ENCODE results near the gene CCNE1.

Gene CCNE1

DNA sequence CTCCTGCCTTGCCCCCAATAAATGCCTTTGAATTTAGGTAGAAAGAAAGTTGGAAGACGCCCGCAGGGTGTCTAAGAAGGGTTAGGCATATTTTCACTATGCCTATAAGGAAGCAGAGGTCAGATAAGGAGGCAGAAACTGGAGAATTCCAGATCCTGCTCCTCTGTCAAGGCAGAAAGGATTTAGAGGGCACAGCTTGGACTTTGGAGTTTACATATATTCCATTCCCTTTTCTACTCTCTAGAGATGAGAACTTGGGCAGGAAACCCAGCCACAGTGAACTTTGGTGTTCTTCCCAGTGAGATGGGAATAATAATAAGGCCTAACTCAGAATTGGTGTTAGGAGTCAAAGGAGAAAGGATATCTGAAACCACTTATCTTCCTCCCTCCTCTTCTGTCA is 37.4 kb downstream of the CCNE1 start:
- no peak for DNase-seq

DNA sequence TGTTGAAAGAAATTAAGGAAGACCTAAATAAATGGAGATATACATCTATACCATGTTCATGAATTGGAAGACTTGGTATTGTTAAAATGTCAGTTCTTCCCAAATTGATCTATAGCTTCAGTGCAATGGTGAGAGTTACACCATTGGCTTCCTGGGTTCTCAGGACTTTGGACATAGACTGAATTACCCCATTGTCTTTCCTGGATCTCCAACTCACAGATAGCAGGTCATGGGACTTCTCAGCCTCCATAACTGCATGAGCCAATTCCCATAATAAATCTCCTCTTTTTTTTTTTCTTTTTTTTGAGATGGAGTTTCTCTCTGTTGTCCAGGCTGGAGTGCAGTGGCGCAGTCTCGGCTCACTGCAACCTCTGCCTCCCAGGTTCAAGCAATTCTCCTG is 38.7 kb downstream of the CCNE1 start:
- no peak for DNase-seq

DNA sequence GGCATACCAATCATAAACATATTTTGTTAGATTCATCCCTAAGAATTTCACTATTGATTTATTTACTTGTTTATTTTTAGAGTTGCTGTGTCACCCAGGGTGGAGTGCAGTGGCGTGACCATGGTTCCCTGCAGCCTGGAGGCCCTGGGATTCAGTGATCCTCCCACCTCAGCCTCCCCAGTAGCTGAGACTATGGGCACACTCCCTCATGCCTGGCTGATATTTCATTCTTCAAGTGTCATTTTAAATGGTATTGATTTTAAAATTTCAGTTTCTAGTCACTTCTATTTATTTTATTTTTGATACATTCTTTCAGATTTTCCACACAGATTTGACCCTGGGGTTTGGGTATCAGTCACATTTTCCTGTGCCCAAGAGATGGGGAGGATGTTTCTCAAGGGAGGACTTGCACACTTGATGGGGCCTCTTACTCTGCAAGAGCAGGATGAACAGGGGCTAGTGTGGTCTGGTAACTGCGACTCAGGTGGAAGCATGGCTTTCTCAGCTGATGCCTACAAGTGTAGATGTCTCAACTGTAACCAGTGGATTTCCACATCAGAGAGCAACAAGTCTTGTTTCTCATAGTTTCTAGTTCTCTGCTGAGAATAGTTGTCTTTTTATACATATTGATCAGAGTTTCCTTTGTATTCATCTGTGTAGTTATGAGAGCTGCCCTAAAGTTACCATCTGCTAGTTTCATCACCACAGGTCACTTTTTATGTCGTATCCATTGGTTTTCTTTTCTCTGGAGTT is 40.2 kb downstream of the CCNE1 start:
- no peak for DNase-seq

DNA sequence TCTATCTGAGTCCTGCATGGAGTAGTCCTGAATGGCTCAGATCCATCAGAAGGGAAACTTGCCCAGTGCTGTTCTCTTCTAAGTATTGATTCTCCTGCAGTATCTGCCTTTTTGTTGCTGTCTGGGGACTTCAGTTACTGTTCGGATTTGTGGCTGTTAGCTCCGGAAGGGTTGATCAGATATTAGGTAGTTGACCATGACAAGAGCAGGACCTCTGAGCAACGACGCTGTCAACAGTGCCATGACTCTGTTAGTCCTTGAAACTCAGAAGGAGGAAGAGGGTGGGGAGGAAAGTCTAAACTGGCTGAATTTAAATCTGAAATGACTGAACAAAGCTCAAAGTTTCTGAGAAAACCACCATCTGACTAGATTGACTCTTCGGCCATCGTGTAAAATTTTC is 42.2 kb downstream of the CCNE1 start:
- no peak for DNase-seq

DNA sequence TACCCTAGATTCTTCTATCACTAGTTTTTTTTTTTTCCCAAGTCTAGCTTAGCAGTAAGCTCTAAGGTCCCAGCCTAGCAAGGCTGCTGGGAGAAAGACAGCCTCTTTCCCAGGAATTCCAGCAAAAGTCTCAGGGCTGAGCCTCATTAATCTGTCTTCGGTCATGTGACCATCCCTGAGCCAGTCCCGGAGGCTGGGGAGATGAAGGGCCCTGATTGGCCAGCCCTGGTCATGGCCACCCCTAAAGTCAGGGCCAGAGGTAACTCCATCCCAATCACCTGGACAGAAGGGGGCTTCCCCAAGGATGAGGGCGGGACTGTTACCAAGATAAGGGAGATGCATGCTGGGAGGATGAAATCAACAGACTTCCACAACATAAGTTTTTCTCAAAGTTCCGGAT is 43.3 kb downstream of the CCNE1 start:
- no peak for DNase-seq

DNA sequence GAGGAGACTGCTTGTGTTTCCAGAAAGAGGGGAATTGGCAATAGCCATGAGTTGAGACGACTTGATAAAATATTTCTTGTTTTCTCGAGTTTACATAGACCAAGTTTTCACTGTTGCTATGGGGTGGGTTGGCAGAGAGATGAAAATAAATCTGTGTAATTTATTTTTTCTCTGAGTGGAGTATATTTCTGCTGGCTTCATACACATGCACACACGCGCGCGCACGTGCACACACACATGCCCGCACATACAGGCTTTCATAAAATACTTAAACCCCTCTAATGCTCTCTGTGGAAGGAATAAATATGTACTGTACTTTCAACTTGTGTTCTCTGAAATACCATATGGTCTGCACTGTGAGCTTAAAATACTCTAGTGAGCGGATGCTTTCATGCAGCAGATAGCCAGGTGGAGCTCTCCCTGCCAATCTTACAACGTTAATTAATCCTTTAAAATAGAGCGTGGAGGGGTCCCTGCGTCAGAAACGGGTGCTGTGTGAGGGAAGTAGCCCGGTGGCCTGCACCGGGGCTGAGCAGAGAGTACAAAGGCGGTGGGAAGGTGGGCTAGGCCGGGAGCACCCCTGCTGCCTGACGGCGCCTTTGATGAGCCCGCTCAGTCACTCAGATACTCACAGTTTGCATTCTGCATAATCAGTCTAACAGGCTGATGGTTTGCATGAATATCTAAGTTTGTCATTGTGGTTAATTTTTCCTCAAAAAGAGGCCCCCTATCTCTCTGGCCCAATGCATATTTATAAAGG is 44.1 kb downstream of the CCNE1 start:
- no peak for DNase-seq

DNA sequence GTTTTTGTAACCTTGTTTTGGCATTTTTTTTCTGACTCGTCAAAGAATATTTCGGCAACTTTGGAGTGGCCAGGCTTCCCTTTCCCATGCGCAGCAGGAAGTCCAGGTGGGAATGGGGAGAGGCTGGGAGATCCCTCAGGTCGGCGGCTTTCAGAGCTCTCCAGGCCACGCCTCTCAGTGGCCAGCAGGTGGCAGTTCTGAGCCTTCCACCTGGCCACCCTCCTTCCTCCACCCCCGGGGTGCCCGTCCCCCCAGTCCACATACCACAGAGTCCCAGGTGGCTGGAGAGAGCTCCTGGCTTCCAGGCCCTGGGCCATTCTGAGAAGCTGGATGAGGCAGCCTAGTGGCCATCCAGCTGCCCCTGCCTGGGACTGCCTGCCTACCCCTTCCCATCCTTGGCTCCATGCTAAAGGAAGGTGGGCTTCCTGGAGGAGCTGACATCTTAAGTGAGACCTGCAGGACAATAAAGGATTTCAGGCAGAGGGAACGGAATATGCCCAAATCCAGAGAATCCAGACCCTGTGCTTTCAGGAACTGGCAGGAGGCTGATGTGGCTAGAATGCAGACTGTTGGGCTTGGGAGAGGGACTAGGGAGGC is 46.3 kb downstream of the CCNE1 start:
- DNase-seq = peak; percentile 12

DNA sequence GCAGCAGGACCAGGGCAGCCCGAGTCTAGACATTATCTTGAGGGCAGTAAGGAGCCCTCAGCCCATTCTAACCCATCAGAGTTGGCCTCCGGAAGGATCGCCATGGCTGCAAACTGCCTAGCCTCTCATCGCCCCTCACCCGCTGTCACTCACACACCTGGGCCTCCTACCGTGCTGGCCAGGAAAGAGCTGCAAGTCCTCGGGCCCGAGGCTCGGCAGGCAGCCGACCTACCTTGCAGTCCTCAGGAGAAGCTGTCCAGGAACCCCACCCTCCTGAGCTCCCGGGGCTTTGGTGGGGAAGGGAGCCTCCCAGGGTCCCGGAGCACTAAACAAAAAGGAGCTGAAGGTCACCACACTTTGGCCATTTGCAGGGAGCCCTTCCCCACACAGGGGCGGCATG is 46.8 kb downstream of the CCNE1 start:
- DNase-seq = no peak

DNA sequence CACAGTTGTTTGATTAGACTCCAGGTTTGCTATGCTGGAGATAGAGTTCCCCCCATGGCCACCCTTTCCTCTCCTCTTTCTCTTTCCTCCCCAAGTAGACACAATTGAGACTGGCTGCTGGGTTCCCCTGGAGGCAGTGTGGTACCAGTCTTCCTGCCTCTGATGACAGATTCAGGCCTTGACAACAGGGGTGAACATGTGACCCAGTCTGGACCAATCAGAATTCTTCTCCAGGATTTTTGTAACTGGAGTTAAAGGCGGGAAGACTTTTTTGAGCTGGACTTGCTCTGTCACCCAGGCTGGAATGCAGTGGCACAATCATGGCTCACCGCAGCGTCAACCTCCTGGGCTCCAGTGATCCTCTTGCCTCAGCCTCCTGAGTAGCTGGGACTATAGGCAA is 48.7 kb downstream of the CCNE1 start:
- DNase-seq = no peak

DNA sequence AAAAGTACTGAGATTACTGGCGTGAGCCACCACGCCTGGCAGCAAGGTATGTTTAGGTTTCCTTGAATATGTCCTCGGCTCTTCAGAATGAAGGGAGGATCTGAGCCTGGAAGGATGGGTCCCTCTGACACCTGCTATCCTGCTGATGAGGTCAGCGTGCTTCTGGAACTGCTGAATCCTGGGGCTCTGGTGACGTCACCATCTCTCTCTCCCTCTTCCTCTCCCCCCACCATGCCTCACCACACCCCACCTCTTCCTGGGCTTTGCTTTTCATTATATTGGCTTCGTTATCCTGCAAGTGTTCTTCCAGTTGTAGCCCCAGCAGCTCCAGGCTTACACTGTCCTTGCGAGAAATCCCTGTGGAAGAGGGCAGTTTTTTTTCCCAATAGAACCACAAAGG is 49.8 kb downstream of the CCNE1 start:
- no peak for DNase-seq

DNA sequence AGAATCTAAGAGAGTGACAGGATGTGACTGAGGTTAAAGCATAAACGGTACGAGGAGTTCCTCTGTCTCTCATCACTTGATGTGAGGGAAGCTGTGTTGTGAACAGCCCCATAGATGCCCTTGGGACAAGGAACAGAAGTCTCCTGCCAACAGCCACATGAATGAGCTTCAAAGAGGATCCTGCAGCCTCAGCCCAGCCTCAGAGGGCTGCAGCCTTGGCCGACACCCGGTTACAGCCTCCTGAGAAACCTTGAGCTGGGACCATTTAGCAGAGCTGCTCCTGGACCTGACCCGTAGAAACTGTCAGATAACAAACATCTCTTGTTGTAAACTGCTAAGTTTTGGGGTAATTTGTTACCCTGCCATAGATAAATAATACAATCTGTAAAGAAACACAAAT is 54.2 kb downstream of the CCNE1 start:
- DNase-seq = no peak

DNA sequence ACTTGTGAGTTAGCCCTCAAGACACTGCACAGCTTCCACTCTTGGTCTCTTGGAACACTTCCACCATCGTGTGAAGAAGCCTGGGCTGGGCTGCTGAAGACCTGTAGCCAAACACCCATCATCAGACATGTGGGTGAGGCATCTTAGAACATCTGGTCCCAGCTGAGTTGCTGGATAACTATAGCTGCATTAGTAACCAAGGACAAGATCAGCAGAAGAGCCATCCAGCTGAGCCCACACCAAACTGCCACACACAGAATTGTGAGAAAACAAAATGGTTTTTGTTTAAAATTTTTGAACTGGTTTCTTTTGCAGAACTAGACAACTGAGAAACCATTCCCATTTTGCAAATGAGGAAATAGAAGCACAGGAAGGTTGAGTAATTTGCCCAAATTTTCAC is 56.2 kb downstream of the CCNE1 start:
- no peak for DNase-seq

DNA sequence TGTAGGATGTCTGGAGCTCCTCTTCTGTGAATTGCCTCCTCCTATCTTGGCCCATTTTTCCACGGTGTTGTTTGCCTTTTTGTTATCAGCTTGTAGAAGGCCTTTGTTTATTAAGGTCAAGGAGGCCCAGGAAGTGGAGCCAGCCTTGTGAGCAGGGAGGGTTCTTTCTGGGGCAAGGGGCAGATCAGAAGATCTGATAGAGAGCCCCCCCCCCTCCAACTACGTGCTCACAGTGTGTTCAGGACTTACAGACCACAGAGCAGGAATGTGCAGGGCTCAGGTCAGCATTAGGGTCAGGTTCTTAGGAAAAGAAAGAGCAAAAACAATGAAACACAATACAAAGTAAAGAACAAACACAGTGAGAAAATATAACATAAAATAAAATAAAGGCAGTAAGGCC is 59.4 kb downstream of the CCNE1 start:
- no peak for DNase-seq

DNA sequence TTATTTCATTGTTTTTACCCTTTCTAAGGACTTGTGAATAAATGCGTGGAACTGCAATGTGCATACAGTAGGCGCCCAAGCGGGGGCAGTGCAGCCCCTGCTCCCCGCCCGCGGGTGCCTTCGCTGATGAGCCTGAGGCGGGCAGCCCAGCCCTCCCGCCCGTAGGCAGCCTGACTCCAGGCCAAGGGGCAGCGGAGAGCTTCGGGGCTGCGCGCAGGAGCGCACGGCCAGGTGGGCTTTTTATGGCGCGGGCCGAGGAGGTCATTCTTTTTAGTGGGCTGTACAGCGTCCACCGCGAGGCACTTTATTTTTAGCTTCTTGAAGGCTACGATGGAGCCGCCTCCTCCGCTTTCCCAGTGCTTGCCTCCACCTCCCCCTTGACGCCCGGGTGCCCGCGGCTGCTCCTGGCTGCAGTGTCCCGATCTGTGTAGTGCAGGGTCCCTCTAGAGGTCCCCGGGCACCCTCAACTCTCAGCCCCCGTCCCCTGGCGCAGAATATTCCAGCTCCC is 60.5 kb downstream of the CCNE1 start:
- no peak for DNase-seq

DNA sequence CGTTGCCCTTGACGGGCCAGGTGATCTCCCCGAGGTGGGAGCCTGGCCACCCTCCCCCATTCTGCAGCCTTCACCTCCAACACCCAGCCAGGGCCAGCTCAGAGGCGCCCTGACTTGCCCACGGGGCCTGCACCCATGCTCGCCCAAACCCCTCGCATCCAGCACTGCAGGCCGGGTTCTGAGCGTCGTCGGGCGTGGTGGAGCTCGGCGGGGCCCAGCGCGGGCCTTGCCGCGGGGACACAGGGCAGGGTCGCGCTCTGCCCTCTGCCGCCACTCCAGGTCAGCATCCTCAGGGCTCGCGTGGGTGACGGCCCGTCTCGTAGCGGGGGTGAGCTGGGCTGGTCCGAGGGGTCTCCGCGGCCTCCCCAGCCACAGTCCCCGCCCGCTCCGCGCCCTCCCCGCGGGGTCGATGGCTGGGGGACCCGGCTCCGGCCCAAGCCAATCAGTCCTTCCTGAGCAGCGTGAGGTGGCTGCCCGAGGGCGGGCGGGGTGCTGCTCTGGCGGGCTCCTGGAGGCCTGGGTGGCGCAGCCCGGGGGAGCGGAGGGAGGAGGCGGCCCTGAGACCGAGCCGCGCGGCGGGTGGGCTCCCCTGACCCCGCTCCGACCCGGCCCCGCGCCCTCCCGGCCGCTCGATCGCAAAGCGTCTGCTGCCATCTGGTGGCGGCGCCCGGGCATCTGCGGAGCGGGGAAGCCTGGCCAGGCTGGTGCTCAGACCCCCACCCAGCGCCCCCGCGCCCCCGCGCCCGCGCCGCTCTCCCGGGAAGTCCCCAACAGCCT is 61.4 kb downstream of the CCNE1 start:
- DNase-seq = peak; percentile 7

Data from NCI-H748 treated with DMSO at 0.1 percent for 48 hours (cell line).